Panc1 (cell line): ENCODE results near the gene SH2D5.

Experiments
- POLR2AphosphoS5 ChIP-seq: IDR thresholded peaks from 2 replicates; pipeline ENCODE4 v1.6.1; 2012; ENCODE audit warnings: mild to moderate bottlenecking, low read depth, low read length, moderate library complexity
- TF ChIP-seq, protein P1 (sequence below): fragments of 450-650 bp; IDR thresholded peaks from 2 replicates; pipeline ENCODE4 v1.5.1; 2017; ENCODE audit warnings: mild to moderate bottlenecking

DNA sequence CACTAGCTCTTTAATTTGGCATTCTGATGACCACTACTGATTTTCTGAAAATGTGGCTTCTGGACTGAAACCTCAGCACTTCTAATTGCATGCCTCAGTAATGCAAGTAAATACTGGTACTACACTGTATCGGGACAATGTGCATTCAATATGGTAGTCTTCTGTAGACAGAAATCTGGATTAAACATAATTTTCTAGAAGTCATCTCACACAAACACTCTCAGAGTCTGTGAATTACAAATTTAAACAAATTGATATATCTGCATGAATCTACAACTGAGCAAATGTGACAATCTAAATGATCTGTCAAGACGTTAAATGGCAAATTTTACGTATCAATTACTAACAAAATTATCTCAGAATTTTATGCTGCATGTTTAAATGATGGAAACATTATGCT lies 30.9 kb upstream of the SH2D5 start:
- no peak for TF ChIP-seq POLR2AphosphoS5
- TF ChIP-seq, protein P1, sequence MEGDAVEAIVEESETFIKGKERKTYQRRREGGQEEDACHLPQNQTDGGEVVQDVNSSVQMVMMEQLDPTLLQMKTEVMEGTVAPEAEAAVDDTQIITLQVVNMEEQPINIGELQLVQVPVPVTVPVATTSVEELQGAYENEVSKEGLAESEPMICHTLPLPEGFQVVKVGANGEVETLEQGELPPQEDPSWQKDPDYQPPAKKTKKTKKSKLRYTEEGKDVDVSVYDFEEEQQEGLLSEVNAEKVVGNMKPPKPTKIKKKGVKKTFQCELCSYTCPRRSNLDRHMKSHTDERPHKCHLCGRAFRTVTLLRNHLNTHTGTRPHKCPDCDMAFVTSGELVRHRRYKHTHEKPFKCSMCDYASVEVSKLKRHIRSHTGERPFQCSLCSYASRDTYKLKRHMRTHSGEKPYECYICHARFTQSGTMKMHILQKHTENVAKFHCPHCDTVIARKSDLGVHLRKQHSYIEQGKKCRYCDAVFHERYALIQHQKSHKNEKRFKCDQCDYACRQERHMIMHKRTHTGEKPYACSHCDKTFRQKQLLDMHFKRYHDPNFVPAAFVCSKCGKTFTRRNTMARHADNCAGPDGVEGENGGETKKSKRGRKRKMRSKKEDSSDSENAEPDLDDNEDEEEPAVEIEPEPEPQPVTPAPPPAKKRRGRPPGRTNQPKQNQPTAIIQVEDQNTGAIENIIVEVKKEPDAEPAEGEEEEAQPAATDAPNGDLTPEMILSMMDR = no peak
